Esophagus muscularis mucosa (tissue), 4 donors: ENCODE measurements around the gene CCM2.

Source experiments
- CTCF ChIP-seq, 3 experiments: fragments of 200-600 bp in 2 of 3; fragments of 450-650 bp in 1 of 3; sonication (generic) in 2 of 3; IDR thresholded peaks; one replicate each; pipeline ENCODE4 v1.5.1; 2017 to 2019; ENCODE audit warnings: antibody characterized with exemption in 3 of 3, mild to moderate bottlenecking in 2 of 3, moderate library complexity in 1 of 3
- EP300 ChIP-seq: sonication (generic); formaldehyde crosslinking; IDR thresholded peaks from one replicate; pipeline ENCODE4 v1.6.1; 2017; ENCODE audit warnings: antibody characterized with exemption
- POLR2A ChIP-seq: fragments of 450-650 bp; IDR thresholded peaks from one replicate; pipeline ENCODE4 v1.6.1; 2017; ENCODE audit warnings: antibody characterized with exemption, moderate library complexity, mild to moderate bottlenecking, low read depth
- POLR2AphosphoS5 ChIP-seq, 2 donors: sonication (generic); formaldehyde crosslinking; IDR thresholded peaks; one replicate each; pipeline ENCODE4 v1.6.1; 2017; ENCODE audit warnings: antibody characterized with exemption in 2 of 2

- no peak for TF ChIP-seq CTCF (IDR thresholded peaks at IDR 0.05)
- no peak for TF ChIP-seq POLR2A
- no peak for TF ChIP-seq EP300
- no peak for TF ChIP-seq POLR2AphosphoS5 (IDR thresholded peaks at IDR 0.05)
Observed at GRCh38 chr7:45105588-45106188, 105.7 kb downstream of the CCM2 start.
